B cell (primary cell): ENCODE data around the gene PPEF2. TPM values are rescaled to one million over a fixed set of nuclear protein-coding genes. Genes with fewer than 3 reads are reported as not detected.

Experiments
- ATAC-seq: fragments of 200-7000 bp; cut with Tn5 transposase; one replicate; pipeline ENCODE4 v1.10.0; 2021; ENCODE audit warnings: low read depth, mild to moderate bottlenecking, moderate number of reproducible peaks, moderate library complexity
- CTCF ChIA-PET: fragments of 350-600 bp; sonication (Branson Sonifier 250); formaldehyde crosslinking; loops from one replicate; lab custom pipeline; 2021; ENCODE audit warnings: antibody characterized with exemption, inconsistent platforms; lab: Charles Lee
- POLR2A ChIA-PET: fragments of 350-600 bp; sonication (Branson Sonifier 250); formaldehyde crosslinking; loops from one replicate; lab custom pipeline; 2021; ENCODE audit warnings: antibody characterized with exemption; lab: Charles Lee
- DNase-seq: peaks from one replicate; pipeline ENCODE4 v3.0.0; 2013
- H2AFZ ChIP-seq: 2 replicates; pipeline ENCODE4 v1.6.1; 2012; ENCODE audit warnings: mild to moderate bottlenecking, low read depth, low read length; ENCODE audit not compliant: insufficient read depth, poor library complexity, severe bottlenecking
- H3K27ac ChIP-seq, 2 donors: 1 replicate in 1 of 2; 2 replicates in 1 of 2; pipeline ENCODE4 v1.5.1; 2012 to 2013; ENCODE audit warnings: low read length in 2 of 2, mild to moderate bottlenecking in 2 of 2, moderate library complexity in 1 of 2
- H3K27me3 ChIP-seq, 4 experiments: fragments of 200-600 bp in 1 of 4; sonication (generic) in 1 of 4; replicated peaks in 1 of 4; 1 replicate in 2 of 4; 2 replicates in 2 of 4; pipeline versions ENCODE4 v1.6.1 to v1.7.0; 2013 to 2016; ENCODE audit warnings: low read length in 3 of 4, mild to moderate bottlenecking in 2 of 4, mixed read lengths in 1 of 4, moderate library complexity in 1 of 4; ENCODE audit not compliant: insufficient read depth in 4 of 4, control insufficient read depth in 3 of 4; ENCODE audit errors: control extremely low read depth in 1 of 4
- H3K36me3 ChIP-seq, 2 experiments: replicated peaks in 1 of 2; 1 replicate in 1 of 2; 2 replicates in 1 of 2; pipeline versions ENCODE4 v1.6.1 to v1.7.1; 2013; ENCODE audit warnings: low read length in 1 of 2; ENCODE audit not compliant: insufficient read depth in 2 of 2, control insufficient read depth in 1 of 2; ENCODE audit errors: control extremely low read depth in 1 of 2, extremely low read depth in 1 of 2
- H3K4me1 ChIP-seq, 2 donors: fragments of 200-600 bp in 1 of 2; sonication (generic) in 1 of 2; 1 replicate in 1 of 2; 2 replicates in 1 of 2; pipeline versions ENCODE4 v1.5.1 to v1.6.1; 2013 to 2017; ENCODE audit warnings: low read length in 2 of 2; ENCODE audit not compliant: control insufficient read depth in 2 of 2, insufficient read depth in 2 of 2
- H3K4me2 ChIP-seq: replicated peaks from 2 replicates; pipeline ENCODE3; 2012; ENCODE audit warnings: mild to moderate bottlenecking, low read depth, low read length; ENCODE audit not compliant: poor library complexity, severe bottlenecking
- H3K4me3 ChIP-seq, 5 experiments: fragments of 200-600 bp in 1 of 5; sonication (generic) in 1 of 5; 1 replicate in 3 of 5; 2 replicates in 2 of 5; pipeline versions ENCODE4 v1.5.1 to v1.7.0; 2011 to 2016; ENCODE audit warnings: low read length in 4 of 5, mild to moderate bottlenecking in 4 of 5, low read depth in 2 of 5, control low read depth in 1 of 5, moderate library complexity in 1 of 5; ENCODE audit not compliant: insufficient read depth in 1 of 5; ENCODE audit errors: control extremely low read depth in 1 of 5, extremely low read depth in 1 of 5
- H3K79me2 ChIP-seq: fragments of 200-600 bp; sonication (generic); one replicate; pipeline ENCODE4 v1.6.0; 2016; ENCODE audit warnings: low read length; ENCODE audit not compliant: control insufficient read depth, insufficient read depth
- H3K9ac ChIP-seq: fragments of 200-600 bp; sonication (generic); 2 replicates; pipeline ENCODE4 v1.6.1; 2017; ENCODE audit warnings: mild to moderate bottlenecking, low read length, moderate library complexity
- H3K9me3 ChIP-seq, 3 donors: one replicate each; pipeline versions ENCODE4 v1.6.1 to v1.7.1; 2013; ENCODE audit warnings: low read length in 2 of 3; ENCODE audit not compliant: control insufficient read depth in 2 of 3, insufficient read depth in 1 of 3; ENCODE audit errors: control extremely low read depth in 1 of 3
- H4K20me1 ChIP-seq: 2 replicates; pipeline ENCODE4 v1.6.0; 2012; ENCODE audit warnings: mild to moderate bottlenecking, low read length; ENCODE audit not compliant: insufficient read depth, control insufficient read depth, poor library complexity, severe bottlenecking
- H3K27ac Mint-ChIP-seq: one replicate; pipeline ENCODE4 v1.8.0; 2021; ENCODE audit warnings: mixed read lengths
- H3K27me3 Mint-ChIP-seq: one replicate; pipeline ENCODE4 v1.8.0; 2021; ENCODE audit warnings: mixed read lengths
- H3K4me1 Mint-ChIP-seq: one replicate; pipeline ENCODE4 v1.8.0; 2021; ENCODE audit warnings: mixed read lengths
- H3K4me3 Mint-ChIP-seq: one replicate; pipeline ENCODE4 v1.8.0; 2021; ENCODE audit warnings: mixed read lengths
- H3K9me3 Mint-ChIP-seq: one replicate; pipeline ENCODE4 v1.8.0; 2022; ENCODE audit warnings: mixed read lengths; ENCODE audit not compliant: insufficient read depth
- EZH2 ChIP-seq: IDR thresholded peaks from 2 replicates; pipeline ENCODE4 v1.6.1; 2012; ENCODE audit warnings: borderline replicate concordance, low read depth, mild to moderate bottlenecking, moderate library complexity, low read length; ENCODE audit not compliant: insufficient read depth, poor library complexity, severe bottlenecking
- WGBS: methylation state at CpG from one replicate; pipeline ENCODE4 v1.1.5; 2013; ENCODE audit warnings: missing lambda C conversion rate; ENCODE audit not compliant: insufficient coverage; 5-methylcytosine and 5-hydroxymethylcytosine counted together
- intact Hi-C: fragments of 100-400 bp; cut with micrococcal nuclease; formaldehyde crosslinking; loops from one replicate; pipeline ENCODE4 v1.10.0; 2022
- polyA plus RNA-seq: library from polyadenylated mRNA; depleted of rRNA; stranded (reverse); fragments of >200 nt; gene quantifications from 2 replicates; pipeline ENCODE4 v1.2.3, GENCODE V29; 2012
- total RNA-seq, 2 donors: library from RNA; stranded (reverse); fragments of 120-200 nt in 1 of 2; gene quantifications; 1 replicate in 1 of 2; 2 replicates in 1 of 2; pipeline versions ENCODE4 v1.2.3 to v1.2.4, GENCODE V29; 2013 to 2022
- TF ChIP-seq, protein P1 (sequence below): fragments of 200-600 bp; IDR thresholded peaks from one replicate; pipeline ENCODE4 v1.8.0; 2022; ENCODE audit warnings: antibody characterized with exemption, mild to moderate bottlenecking

PPEF2 gene
- total and polyA plus RNA-seq, 2 donors (not counting 1 experiment from before 2014, with no cell fraction given), result 0.07 to 0.10 TPM

DNA sequence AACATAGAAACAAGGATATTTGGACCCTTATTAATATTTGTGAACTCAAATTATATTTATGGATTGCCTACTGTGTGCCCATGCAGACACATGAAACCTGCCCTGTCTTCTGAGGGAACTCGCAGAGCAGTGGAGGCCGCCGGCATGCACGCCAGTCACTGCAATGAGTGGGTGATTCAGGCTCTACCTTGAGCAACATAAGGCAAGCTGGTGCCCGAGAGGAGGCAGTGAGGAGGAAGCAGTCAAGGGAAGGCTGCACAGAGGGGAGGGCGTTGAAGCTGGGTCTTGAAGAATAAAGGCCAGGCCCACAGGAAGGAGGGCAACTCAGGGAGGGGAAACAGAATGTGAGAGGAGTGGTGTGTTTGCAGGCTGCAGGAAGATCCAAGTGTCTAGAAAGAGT is 52.8 kb downstream of the PPEF2 start:
- Mint-ChIP-seq H3K27ac (no peak overlapping the region), H3K4me1 (peaks cover 6% of the 10 kb centered on the region), H3K4me3 (no peak overlapping the region), H3K9me3 (no peaks in the 10 kb centered on the region), H3K27me3 (peaks cover 12% of the 10 kb centered on the region)
- no peaks in the 10 kb centered on the region for H4K20me1 ChIP-seq
- H2AFZ ChIP-seq, result no peak overlapping the region
- intact Hi-C loops, result loop anchor here (5.0 to 10.0 kb wide), 2 partner anchors 142 to 975 kb away; no protein-coding TSS in a partner anchor
- DNase-seq (no peak), ATAC-seq (no peak)
- ChIA-PET CTCF (no interaction called here), POLR2A (no interaction called here)
- H3K4me2 ChIP-seq, result no peak overlapping the region
- TF ChIP-seq, protein P1, sequence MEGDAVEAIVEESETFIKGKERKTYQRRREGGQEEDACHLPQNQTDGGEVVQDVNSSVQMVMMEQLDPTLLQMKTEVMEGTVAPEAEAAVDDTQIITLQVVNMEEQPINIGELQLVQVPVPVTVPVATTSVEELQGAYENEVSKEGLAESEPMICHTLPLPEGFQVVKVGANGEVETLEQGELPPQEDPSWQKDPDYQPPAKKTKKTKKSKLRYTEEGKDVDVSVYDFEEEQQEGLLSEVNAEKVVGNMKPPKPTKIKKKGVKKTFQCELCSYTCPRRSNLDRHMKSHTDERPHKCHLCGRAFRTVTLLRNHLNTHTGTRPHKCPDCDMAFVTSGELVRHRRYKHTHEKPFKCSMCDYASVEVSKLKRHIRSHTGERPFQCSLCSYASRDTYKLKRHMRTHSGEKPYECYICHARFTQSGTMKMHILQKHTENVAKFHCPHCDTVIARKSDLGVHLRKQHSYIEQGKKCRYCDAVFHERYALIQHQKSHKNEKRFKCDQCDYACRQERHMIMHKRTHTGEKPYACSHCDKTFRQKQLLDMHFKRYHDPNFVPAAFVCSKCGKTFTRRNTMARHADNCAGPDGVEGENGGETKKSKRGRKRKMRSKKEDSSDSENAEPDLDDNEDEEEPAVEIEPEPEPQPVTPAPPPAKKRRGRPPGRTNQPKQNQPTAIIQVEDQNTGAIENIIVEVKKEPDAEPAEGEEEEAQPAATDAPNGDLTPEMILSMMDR, result no peak
- no peak for TF ChIP-seq EZH2
- no peaks in the 10 kb centered on the region for H3K4me1 ChIP-seq
- H3K9me3 ChIP-seq, result no peaks in the 10 kb centered on the region
- H3K27me3 ChIP-seq, result peaks cover 0 to 3% (median 0%) of the 10 kb centered on the region in 4 experiments
- H3K9ac ChIP-seq, result no peak overlapping the region
- WGBS, result 57% methylated on average over 6 of the region's 6 CpGs
- H3K36me3 ChIP-seq, result no peaks in the 10 kb centered on the region
- no peaks in the 10 kb centered on the region for H3K79me2 ChIP-seq
- H3K4me3 ChIP-seq, result no peak overlapping the region
- H3K27ac ChIP-seq, result no peak overlapping the region

DNA sequence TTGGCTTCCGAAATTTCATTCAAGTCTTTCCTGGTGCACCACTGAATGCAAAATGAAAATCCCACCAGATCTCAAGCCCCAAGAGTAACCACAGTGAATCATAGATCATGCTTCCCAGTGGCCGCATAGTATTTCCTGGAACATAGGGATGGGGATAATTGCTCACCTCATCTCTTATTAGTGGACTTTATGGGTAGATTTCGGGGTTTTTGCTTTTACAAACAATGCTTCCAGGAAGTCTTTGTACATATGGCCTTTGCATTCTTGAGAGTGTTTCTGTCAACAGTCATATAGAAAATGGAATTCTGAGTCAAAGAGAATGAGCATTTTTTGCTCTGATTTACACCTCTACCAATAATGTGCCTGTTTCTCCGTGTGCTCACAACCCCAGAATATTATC is 53.4 kb downstream of the PPEF2 start:
- no peak overlapping the region for H3K4me2 ChIP-seq
- H3K27ac Mint-ChIP-seq, result no peak overlapping the region

More for the DNA sequence above, 53.4 kb downstream of the PPEF2 start:
- H3K9ac ChIP-seq, result no peak overlapping the region
- Mint-ChIP-seq H3K9me3 (no peaks in the 10 kb centered on the region), H3K4me3 (no peak overlapping the region), H3K4me1 (peaks cover 6% of the 10 kb centered on the region), H3K27me3 (peaks cover 12% of the 10 kb centered on the region)
- no peak for TF ChIP-seq EZH2
- TF ChIP-seq, protein P1, result no peak
- intact Hi-C loops, result loop anchor here (5.0 to 10.0 kb wide), 2 partner anchors 142 to 974 kb away; no protein-coding TSS in a partner anchor
- H3K4me1 ChIP-seq, result no peaks in the 10 kb centered on the region
- H3K4me3 ChIP-seq, result no peak overlapping the region
- no peak overlapping the region for H2AFZ ChIP-seq
- ATAC-seq (no peak), DNase-seq (no peak)
- no peaks in the 10 kb centered on the region for H3K9me3 ChIP-seq
- peaks cover 0 to 3% (median 0%) of the 10 kb centered on the region in 4 experiments for H3K27me3 ChIP-seq
- no peaks in the 10 kb centered on the region for H4K20me1 ChIP-seq
- H3K36me3 ChIP-seq, result no peaks in the 10 kb centered on the region
- no peaks in the 10 kb centered on the region for H3K79me2 ChIP-seq
- WGBS, result no CpG with 5 or more reads among the region's 4 CpGs
- H3K27ac ChIP-seq, result no peak overlapping the region
- ChIA-PET CTCF (interaction anchor here (1.0 to 2.6 kb wide), 8 partner anchors 11 to 977 kb away, joined by 3 to 22 read pairs (median 8); no protein-coding TSS in a partner anchor), POLR2A (no interaction called here)
